ENCODE data around the gene UGT1A8. TPM values are rescaled to one million over a fixed set of nuclear protein-coding genes. Genes with fewer than 3 reads are reported as not detected.
"Not testable (repeated sequence)": the region's sequence is repeated elsewhere in the genome, so short reads cannot be mapped to it uniquely, and the experiment has no call there.

The UGT1A8 gene
- total RNA-seq, 1 donor from 2014 or later, result not detected

DNA sequence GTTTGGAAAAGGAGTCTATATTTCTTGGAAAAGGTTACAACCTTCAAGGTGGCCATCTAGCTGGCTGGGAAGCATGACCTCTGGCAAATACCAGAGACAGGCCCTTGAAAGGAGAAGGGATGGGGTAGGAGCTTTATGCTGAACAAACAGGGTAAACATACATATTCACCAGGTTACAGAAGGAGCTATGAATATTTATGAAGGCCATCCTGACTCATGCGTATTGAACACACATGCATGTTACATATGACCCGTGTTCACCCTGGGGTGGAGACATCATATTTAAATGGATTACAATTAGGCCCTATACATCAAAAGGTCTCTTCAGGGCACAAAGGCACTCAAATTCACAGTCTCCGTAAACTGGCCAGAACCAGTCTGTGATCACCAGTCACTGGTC is 38.5 kb downstream of the UGT1A8 start:
- DNase-seq; H3K36me3 Mint-ChIP-seq (ENCODE audit: low read depth); H3K4me3 Mint-ChIP-seq; H3K27ac Mint-ChIP-seq; intact Hi-C loops (cut with micrococcal nuclease); H3K4me1 Mint-ChIP-seq; H3K9me3 Mint-ChIP-seq: not testable (repeated sequence)
- peaks cover 31% of the 10 kb centered on the region for H3K27me3 Mint-ChIP-seq

DNA sequence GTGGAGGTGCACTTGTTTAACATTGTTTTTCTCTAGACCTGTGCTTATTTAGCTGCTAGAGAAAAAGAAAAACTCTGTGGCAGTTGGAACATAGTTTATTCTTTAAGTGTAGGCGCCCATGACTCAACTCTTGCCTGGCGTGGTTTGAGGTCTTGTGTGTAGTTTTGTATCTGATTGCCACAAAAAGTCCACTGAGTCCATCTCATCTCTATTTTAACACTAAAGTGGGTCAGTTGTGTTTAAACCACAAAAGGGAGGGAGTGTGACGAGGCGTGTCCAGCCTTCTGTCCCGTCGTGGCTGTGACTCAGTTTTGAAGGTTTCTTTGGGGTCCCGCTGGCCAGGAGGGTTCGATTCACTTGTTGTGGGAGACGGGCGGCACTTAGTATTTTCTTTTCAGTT is 39.0 kb downstream of the UGT1A8 start:
- Mint-ChIP-seq H3K9me3 (no peaks in the 10 kb centered on the region), H3K27ac (no peak overlapping the region), H3K4me3 (no peak overlapping the region), H3K27me3 (peaks cover 31% of the 10 kb centered on the region), H3K36me3 (ENCODE audit: low read depth) (no peaks in the 10 kb centered on the region), H3K4me1 (no peaks in the 10 kb centered on the region)
- DNase-seq, result no peak
- intact Hi-C loops (cut with micrococcal nuclease), result no loop called here

DNA sequence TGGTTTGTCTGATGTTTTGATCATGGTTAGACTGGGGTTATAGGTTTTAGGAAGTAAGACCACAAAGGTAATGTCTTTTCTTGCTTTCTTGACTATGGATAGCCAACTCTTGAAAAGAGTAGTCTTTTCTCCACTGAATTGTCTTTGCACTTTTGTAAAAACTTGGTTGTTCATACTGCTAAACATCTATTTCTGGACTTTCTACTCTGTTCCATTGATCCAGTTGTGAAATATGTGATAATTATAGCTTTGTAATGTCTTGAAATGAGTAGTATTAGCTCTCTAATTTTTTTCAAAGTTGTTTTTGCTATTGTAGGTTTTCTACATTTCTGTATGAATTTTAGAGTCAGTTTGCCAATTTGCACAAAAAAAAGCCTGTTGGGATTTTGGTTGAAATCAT is 41.2 kb downstream of the UGT1A8 start:
- Mint-ChIP-seq H3K36me3 (ENCODE audit: low read depth) (no peaks in the 10 kb centered on the region), H3K27me3 (peaks cover 26% of the 10 kb centered on the region), H3K4me3 (no peak overlapping the region), H3K4me1 (no peaks in the 10 kb centered on the region), H3K27ac (no peak overlapping the region), H3K9me3 (no peaks in the 10 kb centered on the region)
- no peak for DNase-seq
- intact Hi-C loops (cut with micrococcal nuclease), result no loop called here

DNA sequence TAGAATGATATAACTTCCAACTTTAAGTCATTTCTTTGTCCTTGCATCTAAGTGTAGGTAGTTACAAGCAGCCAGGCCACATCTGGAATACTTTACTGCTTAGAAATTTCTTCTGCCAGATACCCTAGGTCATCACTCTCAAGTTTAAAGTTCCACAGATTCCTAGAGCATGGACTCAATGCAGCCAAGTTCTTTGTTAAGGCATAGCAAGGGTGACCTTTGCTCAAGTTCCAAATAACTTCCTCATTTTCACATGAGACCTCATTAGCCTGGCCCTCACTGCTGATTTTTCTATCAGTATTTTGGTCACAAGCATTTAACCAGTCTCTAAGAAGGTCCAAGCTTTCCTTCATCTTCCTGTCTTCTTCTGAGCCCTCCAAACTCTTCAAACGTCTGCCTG is 46.5 kb downstream of the UGT1A8 start:
- Mint-ChIP-seq H3K4me3 (no peak overlapping the region), H3K4me1 (no peaks in the 10 kb centered on the region), H3K9me3 (peaks cover 11% of the 10 kb centered on the region), H3K27ac (no peak overlapping the region), H3K27me3 (peaks cover 16% of the 10 kb centered on the region), H3K36me3 (ENCODE audit: low read depth) (no peaks in the 10 kb centered on the region)
- DNase-seq, result no peak
- intact Hi-C loops (cut with micrococcal nuclease), result no loop called here

DNA sequence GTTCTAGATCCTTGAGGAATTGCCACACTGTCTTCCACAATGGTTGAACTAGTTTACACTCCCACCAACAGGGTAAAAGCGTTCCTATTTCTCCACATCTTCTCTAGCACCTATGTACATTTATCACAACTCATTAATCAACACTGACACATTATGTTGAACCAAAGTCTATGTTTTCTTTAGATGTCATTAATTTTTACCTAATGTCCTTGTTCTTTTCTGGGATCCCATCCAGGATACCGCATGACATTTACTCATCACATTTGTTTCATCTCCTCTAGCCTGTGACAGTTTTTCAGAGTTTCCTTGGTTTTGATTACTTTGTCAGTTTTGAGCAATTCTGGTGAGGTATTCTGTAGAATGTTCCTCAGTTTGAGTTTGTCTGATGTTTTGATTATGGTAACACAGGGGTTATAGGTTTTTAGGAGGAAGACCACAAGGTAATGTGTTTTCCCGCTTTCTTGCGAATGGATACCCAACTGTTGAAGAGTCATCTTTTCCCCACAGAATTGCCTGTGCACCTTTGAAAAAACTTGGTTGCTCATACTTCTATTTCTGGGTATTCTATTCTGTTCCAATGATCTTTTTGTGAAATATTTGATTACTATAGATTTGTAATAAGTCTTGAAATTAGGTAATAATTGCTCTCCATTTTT is 51.3 kb downstream of the UGT1A8 start:
- H3K4me1 Mint-ChIP-seq, result no peaks in the 10 kb centered on the region
- H3K27me3 Mint-ChIP-seq, result peaks cover 12% of the 10 kb centered on the region
- peaks cover 14% of the 10 kb centered on the region for H3K9me3 Mint-ChIP-seq
- no peaks in the 10 kb centered on the region for H3K36me3 Mint-ChIP-seq (ENCODE audit: low read depth)
- no peak for DNase-seq
- intact Hi-C loops (cut with micrococcal nuclease), result no loop called here
- no peak overlapping the region for H3K27ac Mint-ChIP-seq
- no peak overlapping the region for H3K4me3 Mint-ChIP-seq

DNA sequence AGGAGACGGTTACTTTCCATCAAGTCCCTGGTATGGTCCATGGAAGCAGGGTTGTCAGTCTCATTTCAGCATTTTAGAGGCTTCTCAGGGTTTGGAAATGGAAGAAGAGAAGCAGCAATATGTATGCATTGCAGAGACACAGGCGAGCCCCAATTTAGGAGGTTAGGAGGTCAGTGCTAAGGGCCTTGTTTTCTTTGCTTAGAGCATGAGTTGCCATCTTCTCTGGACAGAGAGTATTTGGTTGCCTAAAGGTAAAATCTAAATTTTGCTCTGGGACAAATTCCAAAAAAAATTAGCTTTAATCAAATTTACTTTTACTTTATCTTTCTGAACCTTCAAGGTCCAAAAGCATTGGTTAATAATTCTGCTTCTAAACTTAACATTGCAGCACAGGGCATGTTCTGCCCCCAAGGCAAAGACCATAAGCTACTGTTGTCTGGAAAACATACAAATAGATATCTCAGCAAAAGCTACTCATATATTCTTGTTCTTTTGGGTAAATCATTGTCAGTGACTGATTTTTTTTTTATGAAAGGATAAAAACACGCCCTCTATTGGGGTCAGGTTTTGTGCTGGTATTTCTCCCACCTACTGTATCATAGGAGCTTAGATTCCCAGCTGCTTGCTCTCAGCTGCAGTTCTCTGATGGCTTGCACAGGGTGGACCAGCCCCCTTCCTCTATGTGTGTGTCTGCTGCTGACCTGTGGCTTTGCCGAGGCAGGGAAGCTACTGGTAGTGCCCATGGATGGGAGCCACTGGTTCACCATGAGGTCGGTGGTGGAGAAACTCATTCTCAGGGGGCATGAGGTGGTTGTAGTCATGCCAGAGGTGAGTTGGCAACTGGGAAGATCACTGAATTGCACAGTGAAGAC is 54.1 kb downstream of the UGT1A8 start, which contains the start of gene UGT1A9:
UGT1A9 (plus strand) TSS at position 609 of the 872 bp plus-strand sequence; CDS start at position 646, 37 bp downstream.
- intact Hi-C loops (cut with micrococcal nuclease), result no loop called here
- DNase-seq, result no peak
- Mint-ChIP-seq H3K4me3 (no peak within 1 kb of the TSS), H3K4me1 (no peaks in the 10 kb centered on the region), H3K36me3 (ENCODE audit: low read depth) (no peaks in the 10 kb centered on the region), H3K27ac (no peak within 1 kb of the TSS), H3K27me3 (peaks cover 16% of the 10 kb centered on the region), H3K9me3 (peaks cover 10% of the 10 kb centered on the region)

- H3K4me1 Mint-ChIP-seq, result no peaks in the 10 kb centered on the region
- no peaks in the 10 kb centered on the region for H3K36me3 Mint-ChIP-seq (ENCODE audit: low read depth)
- intact Hi-C loops (cut with micrococcal nuclease), result no loop called here
- H3K27ac Mint-ChIP-seq, result no peak overlapping the region
- no peak for DNase-seq
- no peak overlapping the region for H3K4me3 Mint-ChIP-seq
- H3K9me3 Mint-ChIP-seq, result peaks cover 10% of the 10 kb centered on the region
- H3K27me3 Mint-ChIP-seq, result peaks cover 18% of the 10 kb centered on the region
Measured at GRCh38 chr2:233672886-233673285, 55.5 kb downstream of the UGT1A8 start.

DNA sequence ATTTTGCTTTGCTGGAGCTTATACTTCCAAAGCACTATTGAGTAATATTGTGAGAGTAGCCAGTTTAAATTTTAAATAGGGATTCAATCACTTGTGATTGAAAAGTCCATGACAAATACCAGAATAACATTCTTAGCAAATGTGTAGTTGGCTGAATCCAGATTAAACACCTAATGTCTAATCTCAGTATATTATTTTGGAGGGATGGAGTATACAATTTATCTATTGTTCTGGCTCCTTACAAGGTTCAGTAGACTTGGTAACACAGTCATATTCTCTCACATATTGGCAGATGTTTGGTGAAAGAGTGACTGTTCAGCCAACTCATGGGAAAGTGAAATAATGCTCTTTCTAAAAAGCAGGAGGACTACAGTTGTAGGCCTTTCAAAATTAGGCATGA is 56.5 kb downstream of the UGT1A8 start:
- H3K27me3 Mint-ChIP-seq, result peaks cover 17% of the 10 kb centered on the region
- H3K27ac Mint-ChIP-seq, result no peak overlapping the region
- no peak overlapping the region for H3K4me3 Mint-ChIP-seq
- DNase-seq, result no peak
- peaks cover 3% of the 10 kb centered on the region for H3K9me3 Mint-ChIP-seq
- intact Hi-C loops (cut with micrococcal nuclease), result no loop called here
- no peaks in the 10 kb centered on the region for H3K4me1 Mint-ChIP-seq
- no peaks in the 10 kb centered on the region for H3K36me3 Mint-ChIP-seq (ENCODE audit: low read depth)

DNA sequence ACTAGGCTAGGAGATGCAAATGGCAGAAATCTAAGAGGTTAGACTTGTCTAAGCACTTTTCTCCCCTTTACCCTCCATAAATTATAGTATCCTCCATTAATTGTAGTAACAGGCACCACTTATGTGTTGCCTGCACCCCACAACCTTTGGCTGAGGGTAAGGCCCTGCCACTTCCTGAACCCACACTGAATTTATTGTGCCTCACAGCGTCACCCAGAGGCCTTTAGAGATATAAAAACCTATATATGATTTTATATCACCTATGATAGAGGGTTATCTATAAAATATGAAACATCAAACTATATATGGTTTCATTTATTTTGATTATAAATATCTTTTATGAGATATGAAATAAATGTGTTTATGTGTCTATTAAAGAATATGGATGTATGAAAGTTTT is 56.9 kb downstream of the UGT1A8 start:
- DNase-seq, result no peak
- peaks cover 18% of the 10 kb centered on the region for H3K27me3 Mint-ChIP-seq
- no peaks in the 10 kb centered on the region for H3K4me1 Mint-ChIP-seq
- no peaks in the 10 kb centered on the region for H3K36me3 Mint-ChIP-seq (ENCODE audit: low read depth)
- intact Hi-C loops (cut with micrococcal nuclease), result no loop called here
- H3K27ac Mint-ChIP-seq, result no peak overlapping the region
- H3K4me3 Mint-ChIP-seq, result no peak overlapping the region
- H3K9me3 Mint-ChIP-seq, result peaks cover 3% of the 10 kb centered on the region

DNA sequence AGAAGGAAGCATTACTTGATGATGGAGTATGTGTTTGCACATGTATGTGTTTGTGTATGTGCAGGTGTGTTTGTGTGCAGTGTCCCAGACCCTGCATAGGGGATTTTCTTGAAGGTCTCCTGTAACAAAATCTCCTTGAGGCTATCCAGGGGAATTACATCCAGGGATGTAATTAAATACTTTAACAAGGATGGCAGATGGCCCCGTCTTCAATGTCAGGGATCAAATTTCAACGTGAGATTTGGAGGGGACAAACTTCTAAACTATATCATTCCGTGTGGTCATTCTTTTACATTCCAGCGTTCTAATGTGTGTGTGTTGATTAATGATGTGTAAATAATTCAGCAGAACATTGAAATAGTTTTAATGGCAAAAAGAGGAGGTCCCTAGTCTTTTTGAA is 57.6 kb downstream of the UGT1A8 start:
- Mint-ChIP-seq H3K9me3 (peaks cover 2% of the 10 kb centered on the region), H3K27me3 (peaks cover 23% of the 10 kb centered on the region), H3K4me1 (no peaks in the 10 kb centered on the region), H3K36me3 (ENCODE audit: low read depth) (no peaks in the 10 kb centered on the region), H3K27ac (no peak overlapping the region), H3K4me3 (no peak overlapping the region)
- intact Hi-C loops (cut with micrococcal nuclease), result no loop called here
- DNase-seq, result no peak

- Mint-ChIP-seq H3K9me3 (no peaks in the 10 kb centered on the region), H3K36me3 (ENCODE audit: low read depth) (no peaks in the 10 kb centered on the region), H3K27me3 (peaks cover 18% of the 10 kb centered on the region), H3K4me3 (no peak overlapping the region), H3K4me1 (no peaks in the 10 kb centered on the region), H3K27ac (no peak overlapping the region)
- no peak for DNase-seq
- intact Hi-C loops (cut with micrococcal nuclease), result no loop called here
Measured at GRCh38 chr2:233676046-233676445, 58.6 kb downstream of the UGT1A8 start.

DNA sequence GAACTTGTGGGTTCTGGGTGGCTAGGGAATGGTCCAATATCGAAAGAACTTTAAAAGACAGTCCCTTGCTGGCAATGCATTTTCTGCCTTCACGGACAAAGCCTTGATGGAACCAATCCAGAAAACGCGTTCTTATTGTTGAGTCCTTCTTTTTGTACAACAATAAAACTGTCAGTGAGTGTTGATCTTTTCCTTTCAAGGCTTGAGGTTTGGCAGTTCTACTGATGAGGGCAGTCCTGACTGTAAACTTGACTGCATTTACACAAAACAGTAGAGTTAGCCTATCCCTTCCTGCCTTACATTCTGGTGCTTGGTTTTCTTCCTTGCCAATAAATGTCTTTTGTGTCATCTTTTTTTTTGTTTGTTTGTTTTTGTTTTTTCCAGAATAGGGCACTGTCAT is 61.8 kb downstream of the UGT1A8 start:
- no peaks in the 10 kb centered on the region for H3K36me3 Mint-ChIP-seq (ENCODE audit: low read depth)
- DNase-seq, result no peak
- peaks cover 11% of the 10 kb centered on the region for H3K27me3 Mint-ChIP-seq
- H3K4me3 Mint-ChIP-seq, result no peak overlapping the region
- intact Hi-C loops (cut with micrococcal nuclease), result no loop called here
- H3K4me1 Mint-ChIP-seq, result no peaks in the 10 kb centered on the region
- no peaks in the 10 kb centered on the region for H3K9me3 Mint-ChIP-seq
- no peak overlapping the region for H3K27ac Mint-ChIP-seq

DNA sequence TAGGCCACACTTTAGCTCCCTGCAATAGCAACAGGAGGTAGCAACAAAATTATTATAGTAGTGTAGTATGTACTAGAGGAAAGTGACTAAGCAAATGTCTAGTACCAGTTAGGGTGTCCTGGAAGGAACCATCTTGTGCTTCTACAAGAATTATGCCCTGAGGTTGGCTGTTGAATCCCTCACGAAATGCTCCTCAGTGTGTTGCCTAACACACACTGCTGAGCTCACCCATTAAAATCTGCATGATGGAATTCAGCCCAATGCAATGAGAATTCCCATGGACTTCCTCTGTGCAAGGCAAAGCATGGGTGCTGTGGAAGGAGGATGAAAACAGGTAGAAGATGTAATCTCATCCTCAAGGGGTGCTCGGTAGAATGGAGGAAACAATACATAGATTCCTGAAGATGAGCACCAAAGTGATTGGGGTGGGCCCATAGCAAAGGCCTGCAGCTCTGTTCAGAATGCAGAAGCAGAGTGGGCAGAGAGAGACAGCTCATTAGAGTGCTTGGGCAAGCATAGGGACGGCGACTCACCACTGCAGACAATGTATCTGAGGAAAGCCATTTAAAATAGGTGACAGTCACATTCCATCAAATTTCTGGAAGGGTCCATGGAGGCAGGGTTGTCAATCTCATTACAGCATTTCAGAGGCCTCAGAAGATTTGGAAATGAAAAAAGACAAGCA is 63.1 kb downstream of the UGT1A8 start:
- Mint-ChIP-seq H3K27me3 (peaks cover 14% of the 10 kb centered on the region), H3K27ac (no peak overlapping the region), H3K4me1 (no peaks in the 10 kb centered on the region), H3K36me3 (ENCODE audit: low read depth) (no peaks in the 10 kb centered on the region), H3K9me3 (no peaks in the 10 kb centered on the region), H3K4me3 (no peak overlapping the region)
- intact Hi-C loops (cut with micrococcal nuclease), result no loop called here
- no peak for DNase-seq

DNA sequence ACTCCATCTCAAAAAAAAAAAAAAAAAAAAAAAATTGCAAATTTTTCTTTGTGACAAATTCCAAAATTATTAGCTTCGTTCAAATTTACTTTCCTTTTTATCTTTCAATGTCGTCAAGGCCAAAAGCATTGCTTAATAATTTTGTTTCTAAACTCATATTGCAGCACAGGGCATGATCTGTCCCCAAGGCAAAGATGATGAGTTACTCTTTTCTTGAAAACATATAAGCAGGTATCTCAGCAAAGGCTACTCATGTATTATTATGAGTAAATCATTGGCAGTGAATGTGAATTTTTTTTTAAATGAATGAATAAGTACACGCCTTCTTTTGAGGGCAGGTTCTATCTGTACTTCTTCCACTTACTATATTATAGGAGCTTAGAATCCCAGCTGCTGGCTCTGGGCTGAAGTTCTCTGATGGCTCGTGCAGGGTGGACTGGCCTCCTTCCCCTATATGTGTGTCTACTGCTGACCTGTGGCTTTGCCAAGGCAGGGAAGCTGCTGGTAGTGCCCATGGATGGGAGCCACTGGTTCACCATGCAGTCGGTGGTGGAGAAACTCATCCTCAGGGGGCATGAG is 64.2 kb downstream of the UGT1A8 start, which contains the start of gene UGT1A7:
UGT1A7 (plus strand) TSS at position 381 of the 579 bp plus-strand sequence; CDS start at position 418, 37 bp downstream.
- Mint-ChIP-seq H3K27me3 (peaks cover 14% of the 10 kb centered on the region), H3K27ac (no peak within 1 kb of the TSS), H3K4me3 (no peak within 1 kb of the TSS), H3K4me1 (no peaks in the 10 kb centered on the region), H3K9me3 (no peaks in the 10 kb centered on the region), H3K36me3 (ENCODE audit: low read depth) (no peaks in the 10 kb centered on the region)
- intact Hi-C loops (cut with micrococcal nuclease), result no loop called here
- DNase-seq, result no peak
